ENCODE data around the gene DYNLT4.

Gene DYNLT4

GRCh38 chr1:44784094-44785028 is 22.8 kb downstream of the DYNLT4 start:
- H3K4me3 ChIP-seq (ENCODE audit: low read depth, low read length), result no peak overlapping the region

DNA sequence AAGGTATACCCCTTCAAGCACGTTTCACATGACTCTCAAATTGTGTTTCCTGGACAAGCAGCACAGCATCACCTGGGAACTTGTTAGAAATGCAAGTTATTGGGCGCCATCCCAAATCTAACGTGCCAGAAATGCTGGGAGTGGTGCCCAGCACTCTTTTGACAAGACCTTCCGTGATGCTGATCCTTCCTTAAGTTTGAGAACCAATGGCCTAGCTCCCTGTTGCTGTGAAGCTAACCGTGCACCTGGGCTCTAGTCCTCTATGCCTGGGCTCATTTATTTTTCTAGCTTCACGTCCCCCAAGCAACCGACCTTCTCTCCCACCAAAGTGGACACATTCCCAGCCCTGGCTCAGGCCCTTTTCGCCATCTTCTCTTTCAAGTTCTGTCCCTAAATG is 23.5 kb downstream of the DYNLT4 start:
- DNase-seq (ENCODE audit: low read depth), result peak; percentile 23
- TF ChIP-seq, protein P1, sequence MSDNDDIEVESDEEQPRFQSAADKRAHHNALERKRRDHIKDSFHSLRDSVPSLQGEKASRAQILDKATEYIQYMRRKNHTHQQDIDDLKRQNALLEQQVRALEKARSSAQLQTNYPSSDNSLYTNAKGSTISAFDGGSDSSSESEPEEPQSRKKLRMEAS (IDR thresholded peaks at IDR 0.05; ENCODE audit: low read depth, low read length), result no peak
- TF ChIP-seq POLR2A (IDR thresholded peaks at IDR 0.05; ENCODE audit: extremely low read depth, insufficient read length) (no peak), CTCF (IDR thresholded peaks at IDR 0.05; ENCODE audit: low read depth, low read length) (no peak), MYC (IDR thresholded peaks at IDR 0.05; ENCODE audit: low read depth, low read length) (no peak)
- no peak overlapping the region for H3K4me3 ChIP-seq (ENCODE audit: low read depth, low read length)

More at GRCh38 chr1:44784094-44785028, 22.8 kb downstream of the DYNLT4 start:
- TF ChIP-seq CTCF (IDR thresholded peaks at IDR 0.05; ENCODE audit: low read depth, low read length) (no peak), MYC (IDR thresholded peaks at IDR 0.05; ENCODE audit: low read depth, low read length) (no peak), POLR2A (IDR thresholded peaks at IDR 0.05; ENCODE audit: extremely low read depth, insufficient read length) (no peak)
- TF ChIP-seq, protein P1 (IDR thresholded peaks at IDR 0.05; ENCODE audit: low read depth, low read length), result no peak
- DNase-seq (ENCODE audit: low read depth), result peak; percentile 30

- TF ChIP-seq POLR2A (IDR thresholded peaks at IDR 0.05; ENCODE audit: extremely low read depth, insufficient read length), result no peak
- TF ChIP-seq CTCF (IDR thresholded peaks at IDR 0.05; ENCODE audit: low read depth, low read length), result no peak
- no peak for TF ChIP-seq MYC (IDR thresholded peaks at IDR 0.05; ENCODE audit: low read depth, low read length)
- TF ChIP-seq, protein P1 (IDR thresholded peaks at IDR 0.05; ENCODE audit: low read depth, low read length), result no peak
- H3K4me3 ChIP-seq (ENCODE audit: low read depth, low read length), result no peak overlapping the region
- peak; percentile 25 for DNase-seq (ENCODE audit: low read depth)
These were observed 26.5 kb downstream of the DYNLT4 start for GRCh38 chr1:44780583-44781121.

DNA sequence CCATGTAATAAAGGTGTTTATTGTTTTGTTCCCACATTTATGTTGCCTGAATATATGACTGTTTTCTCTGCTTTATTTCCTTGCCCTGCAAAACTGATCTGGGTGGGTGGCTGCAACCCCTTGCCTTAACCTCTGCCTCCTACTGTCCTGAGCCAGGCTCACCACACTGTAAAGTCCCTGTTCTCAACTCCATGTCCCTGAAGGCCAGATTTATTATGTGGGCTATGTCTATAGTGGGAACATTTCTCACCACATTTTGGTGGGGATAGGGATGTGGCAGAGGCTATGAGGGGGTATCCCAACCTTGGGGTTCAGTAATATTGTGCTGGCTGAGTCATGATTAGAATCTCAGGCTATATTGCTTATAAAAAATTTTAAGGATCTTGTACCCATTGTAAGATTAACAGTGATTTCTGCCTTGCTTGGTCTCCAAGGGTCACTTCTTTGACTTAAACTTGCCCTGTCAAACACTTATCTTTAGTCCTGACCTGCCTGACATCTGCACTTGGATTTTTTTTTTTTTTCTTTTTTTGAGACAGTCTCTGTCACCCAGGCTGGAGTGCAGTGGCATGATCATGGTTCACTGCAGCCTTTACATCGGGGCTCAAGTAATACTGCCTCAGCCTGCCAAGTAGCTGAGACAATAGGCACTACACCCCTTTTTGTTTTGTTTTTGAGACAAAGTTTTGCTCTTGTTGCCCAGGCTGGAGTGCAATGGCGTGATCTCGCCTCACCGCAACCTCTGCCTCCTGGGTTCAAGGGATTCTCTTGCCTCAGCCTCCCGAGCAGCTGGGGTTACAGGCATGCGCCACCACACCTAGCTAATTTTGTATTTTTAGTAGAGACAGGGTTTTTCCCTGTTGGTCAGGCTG is 28.2 kb downstream of the DYNLT4 start:
- peak overlapping the region; percentile 69 for H3K4me3 ChIP-seq (ENCODE audit: low read depth, low read length)
- no peak for TF ChIP-seq MYC (IDR thresholded peaks at IDR 0.05; ENCODE audit: low read depth, low read length)
- TF ChIP-seq CTCF (IDR thresholded peaks at IDR 0.05; ENCODE audit: low read depth, low read length), result no peak
- TF ChIP-seq, protein P1 (IDR thresholded peaks at IDR 0.05; ENCODE audit: low read depth, low read length), result no peak
- no peak for TF ChIP-seq POLR2A (IDR thresholded peaks at IDR 0.05; ENCODE audit: extremely low read depth, insufficient read length)
- DNase-seq (ENCODE audit: low read depth), result no peak

- peak; percentile 36 for DNase-seq (ENCODE audit: low read depth)
- no peak for TF ChIP-seq CTCF (IDR thresholded peaks at IDR 0.05; ENCODE audit: low read depth, low read length)
- peak overlapping the region; percentile 69 for H3K4me3 ChIP-seq (ENCODE audit: low read depth, low read length)
These were observed 29.0 kb downstream of the DYNLT4 start for GRCh38 chr1:44777969-44778635.

Data from NB4 (cell line).